H9 (cell line): ENCODE data around the gene SPATS2. TPM values are rescaled to one million over a fixed set of nuclear protein-coding genes. Genes with fewer than 3 reads are reported as not detected.

Source experiments
- DNase-seq: peaks from one replicate; pipeline ENCODE4 v3.0.0-alpha.2; 2017
- H2AFZ ChIP-seq: one replicate; pipeline ENCODE4 v1.6.1; 2013; ENCODE audit warnings: mild to moderate bottlenecking, low read length, control low read depth, moderate library complexity
- H2AK5ac ChIP-seq: 2 replicates; pipeline ENCODE4 v1.6.1; 2013; ENCODE audit warnings: low read length, control low read depth, mixed read lengths; ENCODE audit not compliant: insufficient read length
- H2BK120ac ChIP-seq: one replicate; pipeline ENCODE4 v1.6.1; 2013; ENCODE audit warnings: low read depth, mild to moderate bottlenecking, low read length, control low read depth, inconsistent platforms; ENCODE audit not compliant: poor library complexity, severe bottlenecking
- H2BK12ac ChIP-seq: 2 replicates; pipeline ENCODE4 v1.6.1; 2013; ENCODE audit warnings: low read length, control low read depth, mixed read lengths, low read depth; ENCODE audit not compliant: insufficient read length
- H2BK15ac ChIP-seq: 2 replicates; pipeline ENCODE4 v1.6.1; 2013; ENCODE audit warnings: low read depth, low read length, control low read depth
- H2BK20ac ChIP-seq: one replicate; pipeline ENCODE4 v1.6.1; 2013; ENCODE audit warnings: low read depth, mild to moderate bottlenecking, low read length, control low read depth, inconsistent platforms; ENCODE audit not compliant: poor library complexity, severe bottlenecking
- H2BK5ac ChIP-seq: 2 replicates; pipeline ENCODE4 v1.6.1; 2013; ENCODE audit warnings: low read length, control low read depth, mixed read lengths; ENCODE audit not compliant: insufficient read length
- H3K14ac ChIP-seq: 2 replicates; pipeline ENCODE4 v1.6.1; 2013; ENCODE audit warnings: low read length, control low read depth; ENCODE audit not compliant: insufficient read depth
- H3K18ac ChIP-seq: 2 replicates; pipeline ENCODE4 v1.6.1; 2013; ENCODE audit warnings: low read depth, mild to moderate bottlenecking, mixed read lengths, low read length, control low read depth; ENCODE audit not compliant: insufficient read length
- H3K23ac ChIP-seq: 2 replicates; pipeline ENCODE4 v1.6.1; 2013; ENCODE audit warnings: low read length, control low read depth, mixed read lengths, low read depth; ENCODE audit not compliant: insufficient read length
- H3K23me2 ChIP-seq: 2 replicates; pipeline ENCODE4 v1.6.1; 2013; ENCODE audit warnings: low read depth, mild to moderate bottlenecking, mixed read lengths, low read length, control low read depth; ENCODE audit not compliant: insufficient read length, poor library complexity, severe bottlenecking
- H3K27ac ChIP-seq: 2 replicates; pipeline ENCODE4 v1.5.1; 2013; ENCODE audit warnings: low read length, control low read depth, mixed read lengths, low read depth; ENCODE audit not compliant: insufficient read length
- H3K27me3 ChIP-seq: 2 replicates; pipeline ENCODE4 v1.6.1; 2013; ENCODE audit warnings: low read length, control low read depth, inconsistent platforms; ENCODE audit not compliant: insufficient read depth
- H3K4ac ChIP-seq: 2 replicates; pipeline ENCODE4 v1.6.1; 2013; ENCODE audit warnings: low read depth, mild to moderate bottlenecking, control low read depth, inconsistent platforms, low read length, moderate library complexity
- H3K4me1 ChIP-seq: 2 replicates; pipeline ENCODE4 v1.6.1; 2013; ENCODE audit warnings: low read length, control low read depth, inconsistent platforms; ENCODE audit not compliant: insufficient read depth
- H3K4me2 ChIP-seq: 2 replicates; pipeline ENCODE4 v1.6.1; 2013; ENCODE audit warnings: low read length, control low read depth, mixed read lengths; ENCODE audit not compliant: insufficient read length, insufficient read depth
- H3K56ac ChIP-seq: 2 replicates; pipeline ENCODE4 v1.6.1; 2013; ENCODE audit warnings: low read depth, mild to moderate bottlenecking, mixed read lengths, low read length, control low read depth; ENCODE audit not compliant: insufficient read length
- H3K79me1 ChIP-seq: 2 replicates; pipeline ENCODE4 v1.6.1; 2013; ENCODE audit warnings: low read depth, mild to moderate bottlenecking, moderate library complexity, low read length, control low read depth, inconsistent platforms; ENCODE audit not compliant: insufficient read depth, poor library complexity, severe bottlenecking
- H3K79me2 ChIP-seq: 2 replicates; pipeline ENCODE4 v1.6.1; 2013; ENCODE audit warnings: low read length, control low read depth, inconsistent platforms; ENCODE audit not compliant: insufficient read depth
- H3K9ac ChIP-seq: 2 replicates; pipeline ENCODE4 v1.6.1; 2013; ENCODE audit warnings: low read length, control low read depth, mixed read lengths; ENCODE audit not compliant: insufficient read length; ENCODE audit errors: extremely low read depth
- H3K9me3 ChIP-seq: one replicate; pipeline ENCODE4 v1.6.1; 2013; ENCODE audit warnings: low read depth, low read length, inconsistent platforms; ENCODE audit not compliant: control insufficient read depth
- H3T11ph ChIP-seq: one replicate; pipeline ENCODE4 v1.6.1; 2013; ENCODE audit warnings: mild to moderate bottlenecking, low read length, control low read depth, inconsistent platforms
- H4K20me1 ChIP-seq: one replicate; pipeline ENCODE4 v1.6.1; 2013; ENCODE audit not compliant: control insufficient read depth, insufficient read length, insufficient read depth
- H4K5ac ChIP-seq: 2 replicates; pipeline ENCODE4 v1.6.1; 2013; ENCODE audit warnings: low read depth, mild to moderate bottlenecking, mixed read lengths, low read length, control low read depth; ENCODE audit not compliant: insufficient read length
- H4K8ac ChIP-seq: replicated peaks from 2 replicates; pipeline ENCODE4 v1.6.1; 2013; ENCODE audit warnings: low read length, control low read depth, mixed read lengths, low read depth; ENCODE audit not compliant: insufficient read length
- H4K91ac ChIP-seq: 2 replicates; pipeline ENCODE4 v1.6.1; 2013; ENCODE audit warnings: low read depth, mild to moderate bottlenecking, moderate library complexity, mixed read lengths, low read length, control low read depth; ENCODE audit not compliant: insufficient read length
- H3K27ac Mint-ChIP-seq, 3 experiments: 2 replicates in 2 of 3; 3 replicates in 1 of 3; pipeline ENCODE4 v1.8.0; 2020 to 2021; ENCODE audit warnings: mixed read lengths in 3 of 3, mild to moderate bottlenecking in 1 of 3, moderate library complexity in 1 of 3
- H3K27me3 Mint-ChIP-seq: 2 replicates; pipeline ENCODE4 v1.8.0; 2021; ENCODE audit warnings: low read depth, mild to moderate bottlenecking, moderate library complexity, mixed read lengths
- H3K36me3 Mint-ChIP-seq, 3 experiments: 2 replicates in 2 of 3; 3 replicates in 1 of 3; pipeline ENCODE4 v1.8.0; 2020 to 2021; ENCODE audit warnings: low read depth in 3 of 3, mixed read lengths in 3 of 3; ENCODE audit not compliant: insufficient read depth in 1 of 3
- H3K4me1 Mint-ChIP-seq, 2 experiments: 2 replicates each; pipeline ENCODE4 v1.8.0; 2020; ENCODE audit warnings: mixed read lengths in 2 of 2
- H3K4me3 Mint-ChIP-seq, 2 experiments: 2 replicates in 1 of 2; 3 replicates in 1 of 2; pipeline ENCODE4 v1.8.0; 2020 to 2021; ENCODE audit warnings: mild to moderate bottlenecking in 2 of 2, mixed read lengths in 2 of 2, moderate library complexity in 1 of 2
- H3K9me3 Mint-ChIP-seq, 2 experiments: 2 replicates in 1 of 2; 3 replicates in 1 of 2; pipeline ENCODE4 v1.8.0; 2020; ENCODE audit warnings: mild to moderate bottlenecking in 2 of 2, mixed read lengths in 2 of 2, moderate library complexity in 1 of 2
- CTCF ChIP-seq: fragments of 200-600 bp; sonication (generic); conservative IDR thresholded peaks from 3 replicates; pipeline ENCODE4 v1.8.0; 2021; ENCODE audit warnings: antibody characterized with exemption, mild to moderate bottlenecking
- WGBS: extraction: QIAGEN DNeasy Blood & Tissue Kit; methylation state at CpG from one replicate; pipeline ENCODE4 v1.1.7; 2013; ENCODE audit warnings: missing lambda C conversion rate, low lambda C conversion rate, mixed read lengths; ENCODE audit not compliant: insufficient read length; ENCODE audit errors: extremely low coverage; 5-methylcytosine and 5-hydroxymethylcytosine counted together
- total RNA-seq: library from RNA; stranded (reverse); gene quantifications from 2 replicates; pipeline ENCODE4 v1.2.1, GENCODE V29; 2021

Gene SPATS2
- total RNA-seq, 1 experiment from 2014 or later, result 17.1 TPM

- Mint-ChIP-seq H3K36me3 (peaks cover 2 to 9% (median 2%) of the 10 kb centered on the region in 3 experiments; a peak in 3 of 7 replicates), H3K4me1 (peaks cover 0 to 3% of the 10 kb centered on the region in 2 experiments; a peak in 2 of 4 replicates), H3K27ac (peak overlapping the region in 2 of 3 experiments; percentile 46 to 69; a peak in 6 of 7 replicates), H3K4me3 (no peak overlapping the region), H3K9me3 (no peaks in the 10 kb centered on the region), H3K27me3 (no peaks in the 10 kb centered on the region)
- Histone ChIP-seq H3K4ac (no peak overlapping the region), H3K23me2 (no peaks in the 10 kb centered on the region), H2AFZ (no peak overlapping the region), H3K56ac (no peak overlapping the region), H3K14ac (no peak overlapping the region), H3K79me2 (no peaks in the 10 kb centered on the region; the same call in 1 of the 2 replicates), H3K79me1 (no peaks in the 10 kb centered on the region), H3K4me1 (no peaks in the 10 kb centered on the region), H3K23ac (no peak overlapping the region), H3T11ph (no peak overlapping the region), H3K27me3 (no peaks in the 10 kb centered on the region), H2BK12ac (no peak overlapping the region), H3K9ac (no peak overlapping the region), H3K4me2 (no peak overlapping the region), H3K27ac (no peak overlapping the region), H4K8ac (no peak overlapping the region), H2BK120ac (no peak overlapping the region), H3K18ac (no peak overlapping the region), H4K20me1 (no peaks in the 10 kb centered on the region), H4K91ac (no peak overlapping the region), H3K9me3 (no peaks in the 10 kb centered on the region), H2BK5ac (no peak overlapping the region), H2AK5ac (no peak overlapping the region), H4K5ac (no peak overlapping the region), H2BK20ac (no peak overlapping the region), H2BK15ac (no peak overlapping the region)
- DNase-seq, result no peak
- no peak for TF ChIP-seq CTCF
- no CpG with 5 or more reads among the region's 1 CpG for WGBS
Observed at GRCh38 chr12:49410818-49411217, 43.6 kb downstream of the SPATS2 start.
